SJSA1 (cell line): ENCODE data around the gene CACNB4. TPM values are rescaled to one million over a fixed set of nuclear protein-coding genes. Genes with fewer than 3 reads are reported as not detected.
"Not testable (repeated sequence)": the region's sequence is repeated elsewhere in the genome, so short reads cannot be mapped to it uniquely, and the experiment has no call there.

Experiments used
- DNase-seq, 2 experiments: peaks; one replicate each; pipeline ENCODE4 v3.0.0-alpha.2; 2015 to 2020; ENCODE audit warnings: low spot score in 2 of 2, low read depth in 1 of 2
- H3K27ac ChIP-seq: fragments of 250-450 bp; sonication (Bioruptor Pico); 2 replicates; pipeline ENCODE4 v1.5.1; 2020; ENCODE audit warnings: mild to moderate bottlenecking, moderate library complexity
- H3K27me3 ChIP-seq: fragments of 250-450 bp; sonication (Bioruptor Pico); replicated peaks from 2 replicates; pipeline ENCODE4 v1.5.1; 2020; ENCODE audit warnings: mild to moderate bottlenecking, moderate library complexity
- H3K36me3 ChIP-seq: fragments of 250-450 bp; sonication (Bioruptor Pico); 2 replicates; pipeline ENCODE4 v1.5.1; 2020; ENCODE audit warnings: mild to moderate bottlenecking
- H3K4me1 ChIP-seq: fragments of 250-450 bp; sonication (Bioruptor Pico); replicated peaks from 2 replicates; pipeline ENCODE4 v1.6.1; 2021; ENCODE audit warnings: mild to moderate bottlenecking
- H3K4me3 ChIP-seq: fragments of 250-450 bp; sonication (Bioruptor Pico); 2 replicates; pipeline ENCODE4 v1.5.1; 2020; ENCODE audit warnings: mild to moderate bottlenecking
- H3K9me3 ChIP-seq: fragments of 250-450 bp; sonication (Bioruptor Pico); replicated peaks from 2 replicates; pipeline ENCODE4 v1.5.1; 2020; ENCODE audit warnings: mild to moderate bottlenecking
- total RNA-seq: library from RNA; depleted of rRNA; stranded (reverse); fragments of >200 nt; shearing (Covaris generic); gene quantifications from 2 replicates; pipeline ENCODE4 v1.2.3, GENCODE V29; 2014; rRNA removed

The CACNB4 gene
- not detected in 2 replicates for total RNA-seq

GRCh38 chr2:152098496-152099366, at the start of gene CACNB4:
CACNB4 (minus strand) TSS chr2:152099044.
- DNase-seq, result no peak
- no peaks in the 10 kb centered on the region for H3K36me3 ChIP-seq
- no peak within 1 kb of the TSS for H3K27ac ChIP-seq
- H3K27me3 ChIP-seq, result peaks cover 65% of the 10 kb centered on the region
- H3K4me3 ChIP-seq, result peak within 1 kb of the TSS; percentile 19
- no peaks in the 10 kb centered on the region; the same call in 1 of the 2 replicates for H3K9me3 ChIP-seq
- H3K4me1 ChIP-seq, result peaks cover 21% of the 10 kb centered on the region

- Histone ChIP-seq H3K27me3 (no peaks in the 10 kb centered on the region), H3K27ac (no peak overlapping the region)
These were observed 35.8 kb upstream of the CACNB4 start for GRCh38 chr2:152134488-152135280.

GRCh38 chr2:152132306-152132705, 33.5 kb upstream of the CACNB4 start:
- Histone ChIP-seq H3K36me3 (peaks cover 3% of the 10 kb centered on the region; the same call in 1 of the 2 replicates), H3K9me3 (no peaks in the 10 kb centered on the region), H3K4me1 (no peaks in the 10 kb centered on the region), H3K27ac (no peak overlapping the region), H3K27me3 (no peaks in the 10 kb centered on the region), H3K4me3 (no peak overlapping the region)
- DNase-seq, result no peak

More at GRCh38 chr2:152134488-152135280, 35.8 kb upstream of the CACNB4 start:
- no peak overlapping the region for H3K4me3 ChIP-seq
- DNase-seq, result no peak
- H3K9me3 ChIP-seq, result no peaks in the 10 kb centered on the region
- no peaks in the 10 kb centered on the region; the same call in 1 of the 2 replicates for H3K36me3 ChIP-seq
- no peaks in the 10 kb centered on the region for H3K4me1 ChIP-seq

- no peak overlapping the region for H3K27ac ChIP-seq
- no peak overlapping the region for H3K4me3 ChIP-seq
- no peaks in the 10 kb centered on the region for H3K9me3 ChIP-seq
- H3K27me3 ChIP-seq, result no peaks in the 10 kb centered on the region
- no peak for DNase-seq
- H3K4me1 ChIP-seq, result no peaks in the 10 kb centered on the region
- H3K36me3 ChIP-seq, result peaks cover 17% of the 10 kb centered on the region; the same call in 1 of the 2 replicates
These were observed 28.8 kb upstream of the CACNB4 start for GRCh38 chr2:152127628-152128027.

GRCh38 chr2:152126664-152127063, 27.8 kb upstream of the CACNB4 start:
- no peak overlapping the region for H3K27ac ChIP-seq
- no peak for DNase-seq

GRCh38 chr2:152122161-152122560, 23.3 kb upstream of the CACNB4 start:
- H3K27me3 ChIP-seq, result no peaks in the 10 kb centered on the region
- no peak overlapping the region for H3K4me3 ChIP-seq
- H3K27ac ChIP-seq, result no peak overlapping the region
- H3K9me3 ChIP-seq, result no peaks in the 10 kb centered on the region
- peaks cover 19% of the 10 kb centered on the region; the same call in 1 of the 2 replicates for H3K36me3 ChIP-seq
- no peak for DNase-seq
- no peaks in the 10 kb centered on the region for H3K4me1 ChIP-seq

More at GRCh38 chr2:152126664-152127063, 27.8 kb upstream of the CACNB4 start:
- peaks cover 17% of the 10 kb centered on the region; the same call in 1 of the 2 replicates for H3K36me3 ChIP-seq
- no peaks in the 10 kb centered on the region for H3K27me3 ChIP-seq
- no peak overlapping the region for H3K4me3 ChIP-seq
- no peaks in the 10 kb centered on the region for H3K9me3 ChIP-seq
- H3K4me1 ChIP-seq, result no peaks in the 10 kb centered on the region

GRCh38 chr2:152120430-152120829, 21.6 kb upstream of the CACNB4 start:
- peaks cover 13% of the 10 kb centered on the region; the same call in 1 of the 2 replicates for H3K36me3 ChIP-seq
- no peak overlapping the region for H3K27ac ChIP-seq

GRCh38 chr2:152115952-152116351, 17.1 kb upstream of the CACNB4 start:
- Histone ChIP-seq H3K36me3 (0 out of 2 replicates have a peak, but pooled peaks cover 4% of the 10 kb centered on the region), H3K27ac (no peak overlapping the region), H3K27me3 (no peaks in the 10 kb centered on the region), H3K4me1 (no peaks in the 10 kb centered on the region), H3K9me3 (no peaks in the 10 kb centered on the region), H3K4me3 (no peak overlapping the region)
- no peak for DNase-seq

More at GRCh38 chr2:152120430-152120829, 21.6 kb upstream of the CACNB4 start:
- H3K4me1 ChIP-seq, result no peaks in the 10 kb centered on the region
- no peaks in the 10 kb centered on the region for H3K9me3 ChIP-seq
- no peak for DNase-seq
- no peaks in the 10 kb centered on the region for H3K27me3 ChIP-seq
- no peak overlapping the region for H3K4me3 ChIP-seq

GRCh38 chr2:152114366-152114765, 15.5 kb upstream of the CACNB4 start:
- no peaks in the 10 kb centered on the region for H3K4me1 ChIP-seq
- DNase-seq, result no peak
- H3K4me3 ChIP-seq, result no peak overlapping the region
- no peaks in the 10 kb centered on the region for H3K9me3 ChIP-seq
- no peak overlapping the region for H3K27ac ChIP-seq
- no peaks in the 10 kb centered on the region for H3K36me3 ChIP-seq
- no peaks in the 10 kb centered on the region for H3K27me3 ChIP-seq

GRCh38 chr2:152107140-152107539, 8.3 kb upstream of the CACNB4 start:
- not testable (repeated sequence) for DNase-seq, H3K27me3 ChIP-seq, H3K36me3 ChIP-seq

GRCh38 chr2:152106464-152106863, 7.6 kb upstream of the CACNB4 start:
- Histone ChIP-seq H3K27me3 (0 out of 2 replicates have a peak, but pooled peaks cover 9% of the 10 kb centered on the region), H3K4me1 (no peaks in the 10 kb centered on the region)
- no peak for DNase-seq

More at GRCh38 chr2:152107140-152107539, 8.3 kb upstream of the CACNB4 start:
- not testable (repeated sequence) for H3K4me3 ChIP-seq, H3K9me3 ChIP-seq, H3K4me1 ChIP-seq, H3K27ac ChIP-seq

GRCh38 chr2:152103271-152103670, 4.4 kb upstream of the CACNB4 start:
- Histone ChIP-seq H3K27ac (no peak overlapping the region), H3K27me3 (peaks cover 33% of the 10 kb centered on the region), H3K4me3 (no peak overlapping the region), H3K9me3 (no peaks in the 10 kb centered on the region), H3K4me1 (peaks cover 11% of the 10 kb centered on the region), H3K36me3 (no peaks in the 10 kb centered on the region)
- no peak for DNase-seq

More at GRCh38 chr2:152106464-152106863, 7.6 kb upstream of the CACNB4 start:
- H3K9me3 ChIP-seq, result no peaks in the 10 kb centered on the region
- H3K36me3 ChIP-seq, result no peaks in the 10 kb centered on the region
- H3K4me3 ChIP-seq, result no peak overlapping the region
- no peak overlapping the region for H3K27ac ChIP-seq

- DNase-seq, result no peak
- no peaks in the 10 kb centered on the region; the same call in 1 of the 2 replicates for H3K9me3 ChIP-seq
- no peak overlapping the region for H3K27ac ChIP-seq
- peaks cover 54% of the 10 kb centered on the region for H3K27me3 ChIP-seq
- H3K4me3 ChIP-seq, result no peak overlapping the region
- peaks cover 21% of the 10 kb centered on the region for H3K4me1 ChIP-seq
- no peaks in the 10 kb centered on the region for H3K36me3 ChIP-seq
These were observed 2.1 kb upstream of the CACNB4 start for GRCh38 chr2:152100961-152101360.
